ENCODE results near the gene MYPN. TPM values are rescaled to one million over a fixed set of nuclear protein-coding genes. Genes with fewer than 3 reads are reported as not detected.
"Not testable (repeated sequence)": the region's sequence is repeated elsewhere in the genome, so short reads cannot be mapped to it uniquely, and the experiment has no call there.

MYPN gene
- total RNA-seq, 1 donor from 2014 or later: 0.08 TPM

GRCh38 chr10:68172324-68172723 is 63.0 kb downstream of the MYPN start:
- no peak for DNase-seq (ENCODE audit: low spot score)

GRCh38 chr10:68175949-68176348 is 66.7 kb downstream of the MYPN start:
- DNase-seq (ENCODE audit: low spot score): no peak

DNA sequence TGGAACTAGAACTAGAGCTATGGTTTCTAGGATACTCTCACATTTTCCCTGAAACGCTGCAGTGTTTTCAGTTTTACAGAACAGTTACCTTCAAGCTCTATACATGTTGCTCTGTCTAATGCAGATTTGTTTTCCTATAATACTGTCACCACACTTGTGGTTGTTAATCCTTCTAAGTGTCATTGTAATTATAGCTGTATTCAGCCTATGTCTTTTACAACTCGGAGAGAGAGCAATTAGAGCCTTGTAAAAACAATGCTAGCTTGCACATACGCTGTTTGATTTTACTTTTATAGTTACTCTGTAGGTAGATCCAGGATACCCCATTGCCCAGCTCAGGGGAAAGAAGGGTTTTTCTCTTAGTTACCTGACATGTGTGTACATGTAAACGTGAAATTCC is 67.5 kb downstream of the MYPN start:
- no peak for DNase-seq (ENCODE audit: low spot score)

DNA sequence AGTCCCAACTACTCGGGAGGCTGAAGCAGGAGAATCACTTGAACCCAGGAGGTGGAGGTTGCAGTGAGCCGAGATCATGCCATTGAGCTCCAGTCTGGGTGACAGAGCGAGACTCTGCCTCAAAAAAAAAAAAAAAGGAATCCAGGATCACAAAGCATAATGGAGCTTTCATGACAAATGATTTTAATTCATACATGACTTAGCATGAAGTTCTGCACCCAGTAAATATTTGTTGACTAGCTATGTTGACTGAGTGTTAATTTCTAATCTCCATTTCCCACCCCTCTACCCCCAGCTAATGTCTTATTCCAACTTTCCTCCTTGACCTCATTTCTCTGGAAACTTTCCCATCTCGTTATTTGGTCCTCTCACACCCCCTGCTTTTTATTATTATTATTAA is 69.3 kb downstream of the MYPN start:
- no peak for DNase-seq (ENCODE audit: low spot score)

GRCh38 chr10:68179016-68179415 is 69.7 kb downstream of the MYPN start:
- DNase-seq (ENCODE audit: low spot score): no peak

DNA sequence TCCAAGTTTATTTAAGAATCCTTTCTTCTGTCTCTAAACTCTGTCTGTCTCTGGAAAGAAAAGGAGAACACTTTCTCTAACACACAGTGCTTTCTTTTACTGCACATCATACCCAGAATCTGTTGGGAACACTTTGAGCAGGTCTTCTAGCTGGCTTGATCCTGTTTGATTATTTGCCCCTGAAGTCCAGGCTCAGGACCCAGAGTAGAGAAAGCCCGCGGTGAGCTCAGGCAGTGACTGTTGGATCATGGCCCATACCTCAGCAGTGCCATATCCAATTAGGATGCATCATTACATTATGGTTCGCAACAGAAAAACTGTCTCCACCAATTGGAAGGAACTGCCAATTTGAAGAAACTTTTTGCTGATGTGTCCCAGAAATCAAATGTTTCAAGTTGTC is 71.2 kb downstream of the MYPN start:
- DNase-seq (ENCODE audit: low spot score): no peak

GRCh38 chr10:68184546-68184945 is 75.3 kb downstream of the MYPN start:
- no peak for DNase-seq (ENCODE audit: low spot score)

DNA sequence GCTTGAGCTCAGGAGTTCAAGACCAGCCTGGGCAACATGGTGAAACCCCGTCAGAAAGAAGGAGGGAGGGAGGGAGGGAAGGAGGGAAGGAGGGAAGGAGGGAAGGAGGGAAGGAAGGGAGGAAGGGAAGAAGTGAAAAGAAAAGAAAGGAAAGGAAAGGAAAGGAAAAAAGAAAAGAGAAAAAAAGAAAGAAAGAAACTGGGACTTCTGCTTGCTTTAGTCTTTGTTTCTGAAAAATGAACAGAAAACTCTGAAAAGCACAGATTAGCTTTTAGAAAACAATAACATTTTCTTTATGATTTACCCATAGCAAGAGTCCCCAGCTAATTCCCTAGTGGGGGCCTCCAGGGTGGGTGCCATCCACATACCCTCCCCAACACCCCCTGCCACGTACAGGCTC is 75.8 kb downstream of the MYPN start:
- DNase-seq (ENCODE audit: low spot score): no peak

DNA sequence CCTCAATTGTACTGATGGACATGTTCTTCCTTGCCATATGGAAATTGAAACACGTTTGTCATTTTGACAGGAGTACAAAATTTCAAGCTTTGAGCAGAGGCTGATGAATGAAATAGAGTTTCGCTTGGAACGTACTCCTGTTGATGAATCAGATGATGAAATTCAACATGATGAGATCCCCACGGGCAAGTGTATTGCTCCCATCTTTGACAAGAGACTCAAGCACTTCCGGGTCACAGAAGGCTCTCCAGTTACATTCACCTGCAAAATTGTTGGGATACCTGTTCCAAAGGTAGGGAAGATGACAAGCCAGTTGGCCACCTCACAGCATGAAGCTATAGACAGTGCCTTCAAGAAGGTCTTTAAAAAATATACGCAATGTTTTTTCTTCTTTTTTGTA is 79.5 kb downstream of the MYPN start:
- DNase-seq (ENCODE audit: low spot score): no peak

DNA sequence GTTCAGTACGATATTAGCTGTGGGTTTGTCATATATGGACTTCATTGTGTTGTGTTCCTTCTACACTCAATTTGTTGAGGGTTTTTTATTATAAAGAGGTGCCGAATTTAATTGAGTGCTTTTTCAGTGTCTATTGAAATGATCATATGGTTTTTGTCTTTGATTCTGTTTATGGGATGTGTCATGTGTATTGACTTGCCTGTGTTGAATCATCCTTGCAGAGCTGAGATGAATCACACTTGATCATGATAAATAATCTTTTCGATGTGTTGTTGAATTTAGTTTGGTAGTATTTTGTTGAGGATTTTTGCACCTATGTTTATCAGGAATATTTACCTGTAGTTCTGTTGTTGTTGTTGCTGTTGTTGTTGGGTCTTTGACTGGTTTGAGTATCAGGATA is 82.8 kb downstream of the MYPN start:
- DNase-seq (ENCODE audit: low spot score): no peak

DNA sequence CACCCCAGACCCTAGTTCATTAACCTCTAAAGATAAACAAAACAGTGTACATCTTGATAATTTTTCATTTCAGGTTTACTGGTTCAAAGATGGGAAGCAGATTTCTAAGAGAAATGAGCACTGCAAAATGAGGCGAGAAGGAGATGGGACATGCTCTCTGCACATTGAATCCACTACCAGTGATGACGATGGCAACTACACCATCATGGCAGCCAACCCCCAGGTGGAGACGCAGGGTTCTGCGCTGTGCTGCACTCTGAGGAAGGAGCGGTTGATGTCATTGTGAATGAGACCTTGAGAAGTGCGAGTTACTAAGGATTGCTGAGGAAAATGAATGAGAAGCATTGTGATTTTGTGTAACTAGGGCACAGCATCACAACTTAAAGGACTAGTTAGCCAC is 85.0 kb downstream of the MYPN start:
- no peak for DNase-seq (ENCODE audit: low spot score)

DNA sequence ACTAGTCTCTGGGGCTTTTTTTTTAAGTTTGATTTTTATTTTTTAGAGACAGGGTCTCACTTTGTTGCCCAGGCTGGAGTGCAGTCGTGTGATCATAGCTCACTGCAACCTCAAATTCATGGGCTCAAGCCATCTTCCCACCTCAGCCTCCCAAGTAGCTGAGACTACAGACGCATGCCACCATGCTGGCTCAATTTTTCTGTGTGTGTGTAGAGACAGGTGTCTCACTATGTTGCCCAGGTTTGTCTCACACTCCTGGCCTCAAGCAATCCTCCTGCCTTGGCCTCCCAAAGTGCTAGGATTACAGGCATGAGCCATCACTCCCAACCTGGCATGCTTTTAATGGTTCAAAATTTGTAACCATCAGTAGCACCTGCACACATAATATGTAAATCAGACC is 86.5 kb downstream of the MYPN start:
- not testable (repeated sequence) for DNase-seq (ENCODE audit: low spot score)

GRCh38 chr10:68196701-68197100 is 87.4 kb downstream of the MYPN start:
- DNase-seq (ENCODE audit: low spot score): no peak

DNA sequence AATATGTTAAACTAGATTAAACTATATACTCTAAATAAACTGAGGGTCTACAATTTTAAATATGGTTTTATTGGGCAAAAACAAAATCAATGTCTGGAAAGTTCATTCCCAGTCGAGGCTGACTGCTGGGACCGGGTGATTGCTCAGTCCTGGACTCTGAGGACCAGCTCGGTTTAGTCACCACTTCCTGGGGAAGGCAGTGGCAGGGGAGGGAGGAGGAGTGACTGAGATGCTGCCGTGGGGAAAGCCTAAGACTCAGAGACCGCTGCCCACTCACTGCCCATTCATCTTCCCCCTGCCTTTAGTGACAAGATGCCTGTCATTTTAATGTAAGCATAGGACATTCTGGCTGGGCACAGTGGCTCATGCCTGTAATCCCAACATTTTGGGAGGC is 93.7 kb downstream of the MYPN start:
- DNase-seq (ENCODE audit: low spot score): no peak

DNA sequence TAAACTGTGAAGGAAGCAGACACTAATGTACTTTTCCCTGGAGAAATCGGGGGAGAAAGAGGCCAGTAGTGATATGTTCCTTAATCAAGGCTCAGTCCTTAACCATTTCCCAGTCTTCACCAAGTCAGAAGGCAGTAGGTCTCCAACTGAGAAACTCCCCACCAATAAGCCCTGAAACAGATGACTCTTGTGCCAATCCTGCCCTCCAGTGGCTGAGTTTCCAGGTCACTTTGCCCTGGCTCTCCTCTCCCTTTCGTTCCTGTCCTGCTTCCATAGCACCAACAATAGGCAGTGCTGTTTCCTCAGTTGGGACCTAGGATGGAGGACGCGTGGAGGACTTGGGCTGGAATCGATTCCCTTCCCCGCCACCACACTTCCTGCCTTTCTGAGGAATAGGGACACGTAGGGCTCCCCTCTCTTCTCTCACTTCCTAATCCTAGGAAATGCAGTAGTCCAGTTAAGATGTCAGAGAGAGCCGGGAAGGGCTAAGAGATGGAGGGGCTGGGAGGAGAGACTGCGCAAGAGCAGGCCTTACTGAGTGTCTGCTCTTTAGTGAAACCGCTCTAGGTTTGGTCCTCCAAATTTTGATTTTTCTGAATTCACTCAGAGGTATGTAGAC is 99.2 kb downstream of the MYPN start:
- no peak for DNase-seq (ENCODE audit: low spot score)

- DNase-seq (ENCODE audit: low spot score): no peak
Observed at GRCh38 chr10:68211669-68212068, 102.4 kb downstream of the MYPN start.

GRCh38 chr10:68212721-68213352 is 103.5 kb downstream of the MYPN start:
- no peak for DNase-seq (ENCODE audit: low spot score)

- DNase-seq (ENCODE audit: low spot score): no peak
Observed at GRCh38 chr10:68218786-68219185, 109.5 kb downstream of the MYPN start.

DNA sequence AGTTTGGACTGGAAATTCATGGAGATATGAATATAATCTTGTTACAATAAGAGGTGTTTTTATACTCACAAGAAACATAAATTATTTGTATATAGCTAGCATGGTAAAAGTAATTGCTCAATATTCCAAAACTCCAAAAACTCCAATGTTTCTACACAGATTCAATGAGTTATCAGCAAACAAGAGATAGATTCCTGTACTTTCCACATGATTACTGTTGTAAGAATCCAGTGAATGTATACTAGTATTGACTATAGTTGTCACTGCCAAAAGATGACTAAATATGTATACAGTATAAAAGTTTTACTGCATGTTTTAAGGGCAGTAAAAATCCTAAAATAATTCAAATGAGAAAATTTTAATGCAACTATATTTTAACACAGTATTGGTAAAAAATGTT is 111.9 kb downstream of the MYPN start:
- DNase-seq (ENCODE audit: low spot score): no peak

DNA sequence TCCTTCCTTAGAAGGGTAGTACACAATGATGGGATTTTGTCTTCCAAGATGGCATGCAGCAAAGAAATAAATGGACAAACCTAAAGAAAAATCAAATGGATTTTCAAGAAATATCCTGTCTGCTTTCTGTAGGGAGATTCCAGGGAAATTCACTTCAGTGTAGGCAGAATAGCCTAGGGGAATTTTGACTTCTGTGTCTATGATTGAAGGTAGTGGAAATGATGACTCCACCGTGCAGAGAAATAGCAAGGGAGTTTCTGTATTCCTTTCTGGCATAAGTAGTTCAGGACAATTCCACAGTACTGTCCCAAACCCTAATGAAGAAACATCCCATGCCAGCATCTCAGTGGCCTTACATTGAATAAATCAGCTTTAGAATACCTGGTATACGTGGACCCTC is 113.1 kb downstream of the MYPN start:
- DNase-seq (ENCODE audit: low spot score): no peak

GRCh38 chr10:68223535-68224165 is 114.4 kb downstream of the MYPN start:
- no peak for DNase-seq (ENCODE audit: low spot score)

DNA sequence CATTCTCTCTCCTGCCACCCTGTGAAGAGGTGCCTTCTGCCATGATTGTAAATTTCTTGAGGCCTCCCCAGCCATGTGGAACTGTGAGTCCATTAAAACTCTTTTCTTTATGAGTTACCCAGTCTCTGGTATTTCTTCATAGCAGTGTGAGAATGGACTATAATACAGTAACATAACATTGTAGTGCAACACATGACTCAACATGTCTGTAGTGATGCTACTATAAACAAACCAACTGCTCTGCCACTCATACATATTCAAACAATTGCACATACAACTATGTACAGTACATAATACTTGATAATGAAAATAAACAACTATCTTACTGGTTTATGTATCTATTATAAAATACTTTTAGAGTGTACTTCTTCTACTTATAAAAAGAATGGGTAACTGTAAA is 115.5 kb downstream of the MYPN start:
- no peak for DNase-seq (ENCODE audit: low spot score)

DNA sequence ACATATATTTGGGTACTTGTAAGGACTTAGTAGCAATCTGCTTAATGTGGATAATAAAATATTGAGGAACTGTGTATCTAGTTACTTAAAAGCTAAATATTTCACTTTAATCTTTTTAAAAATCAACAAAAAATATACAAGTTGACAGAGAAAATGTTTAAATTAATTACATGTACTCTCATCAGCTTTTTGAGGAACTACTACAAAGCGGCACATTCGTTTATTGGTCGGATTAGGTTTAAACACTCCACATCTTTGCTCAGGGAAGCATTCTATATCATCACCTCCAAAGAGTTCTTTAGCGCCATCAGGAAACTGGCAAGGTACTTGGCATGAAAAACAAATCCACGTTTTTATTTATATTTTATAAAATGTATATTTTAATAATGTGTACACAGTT is 121.0 kb downstream of the MYPN start:
- no peak for DNase-seq (ENCODE audit: low spot score)
